ENCODE results near the gene ORM1. TPM values are rescaled to one million over a fixed set of nuclear protein-coding genes. Genes with fewer than 3 reads are reported as not detected.
A peak's percentile ranks its signal among the peaks of the same experiment; 100 is the strongest.

The ORM1 gene
- total and polyA plus RNA-seq, 2 of the 8 experiments (the other 6 are each of a cell fraction or from before 2014, with no cell fraction given), result 0.32 TPM; not detected in 1

GRCh38 chr9:114371343-114371944, 48.5 kb downstream of the ORM1 start:
- FAIRE-seq, result no peak
- no peak for DNase-seq (ENCODE audit: low read depth in 1 of 2, low spot score in 2 of 2)
- Histone ChIP-seq H3K27me3 (replicated peaks in 1 of 4; ENCODE audit: control insufficient read depth in 3 of 4, extremely low read depth in 1 of 4, insufficient read depth in 3 of 4, low read length in 3 of 4) (no peaks in the 10 kb centered on the region), H2BK5ac (ENCODE audit: low read depth, low read length) (peak overlapping the region; percentile 99; the same call in 1 of the 2 replicates), H3K4me3 (ENCODE audit: extremely low read depth in 1 of 4, insufficient read depth in 2 of 4, low read depth in 3 of 4, low read length in 4 of 4) (no peak overlapping the region), H2BK15ac (ENCODE audit: low read length) (peak overlapping the region; percentile 96), H3K56ac (replicated peaks; ENCODE audit: insufficient read length, low read depth, low read length) (no peak overlapping the region), H3K9ac (replicated peaks in 1 of 4; ENCODE audit: extremely low read depth in 1 of 4, low read depth in 3 of 4, low read length in 3 of 4) (no peak overlapping the region), H3K14ac (ENCODE audit: insufficient read length) (no peak overlapping the region), H3K27ac (ENCODE audit: low read depth, low read length) (no peak overlapping the region; the same call in 1 of the 2 replicates), H4K20me1 (replicated peaks in 1 of 2; ENCODE audit: control insufficient read depth in 1 of 2, insufficient read depth in 2 of 2, low read length in 2 of 2) (peaks cover 0 to 2% of the 10 kb centered on the region in 2 experiments), H4K91ac (replicated peaks; ENCODE audit: insufficient read length, low read length) (peak overlapping the region; percentile 87), H3K4me1 (replicated peaks in 1 of 4; ENCODE audit: control insufficient read depth in 3 of 4, insufficient read depth in 4 of 4, low read length in 3 of 4) (peaks cover 7 to 30% (median 22%) of the 10 kb centered on the region in 4 experiments), H3K4me2 (ENCODE audit: insufficient read depth in 1 of 2, low read depth in 2 of 2, low read length in 2 of 2) (peak overlapping the region in 1 of 2 experiments; percentile 47; a peak in 2 of 4 replicates), H3K4ac (replicated peaks; ENCODE audit: insufficient read length, low read depth, low read length) (peak overlapping the region; percentile 87), H3K18ac (ENCODE audit: extremely low read depth, low read length) (peak overlapping the region; percentile 97), H3K79me2 (ENCODE audit: control insufficient read depth in 1 of 2, insufficient read depth in 2 of 2, low read length in 2 of 2) (no peaks in the 10 kb centered on the region), H3K79me1 (ENCODE audit: low read depth, low read length) (no peaks in the 10 kb centered on the region), H2BK120ac (replicated peaks; ENCODE audit: low read depth, low read length) (peak overlapping the region; percentile 99), H3K23me2 (ENCODE audit: low read depth, low read length) (peaks cover 11% of the 10 kb centered on the region; the same call in 1 of the 2 replicates), H2AFZ (ENCODE audit: low read length) (no peak overlapping the region), H4K8ac (ENCODE audit: extremely low read depth, insufficient read depth, low read length) (no peak overlapping the region), H4K5ac (ENCODE audit: insufficient read length, low read depth, low read length) (peak overlapping the region; percentile 72), H2BK12ac (ENCODE audit: low read depth, low read length) (peak overlapping the region; percentile 97; the same call in 1 of the 2 replicates), H2AK5ac (ENCODE audit: low read depth, low read length) (peak overlapping the region; percentile 96; the same call in 1 of the 2 replicates), H3K36me3 (ENCODE audit: control insufficient read depth in 2 of 4, insufficient read depth in 4 of 4, low read length in 3 of 4) (peaks cover 0 to 26% (median 12%) of the 10 kb centered on the region in 4 experiments; a peak in 4 of 8 replicates), H2BK20ac (ENCODE audit: low read length) (peak overlapping the region; percentile 97), H3K23ac (ENCODE audit: insufficient read length) (no peak overlapping the region), H3K9me3 (ENCODE audit: insufficient read depth in 2 of 2, low read depth in 1 of 2, low read length in 1 of 2) (no peaks in the 10 kb centered on the region)
- ChIA-PET CTCF (ENCODE audit: partially characterized antibody) (interaction anchor here (0.6 to 1.3 kb wide), 2 partner anchors 19 to 34 kb away, joined by 3 to 4 read pairs; no protein-coding TSS in a partner anchor), POLR2A (ENCODE audit: partially characterized antibody) (interaction anchor here (1.0 to 5.9 kb wide), 4 partner anchors 11 to 26 kb away, joined by 3 to 67 read pairs (median 10); partner anchors contain the start of gene AKNA)
- WGBS, 2 experiments (ENCODE audit: extremely low coverage in 1 of 2, insufficient coverage in 1 of 2, insufficient read length in 1 of 2, insufficient replicate concordance in 2 of 2, low coverage in 1 of 2, low lambda C conversion rate in 2 of 2, missing lambda C conversion rate in 1 of 2), result 84% methylated on average over 7 of the region's 7 CpGs; no CpG with 5 or more reads in 1 of the 2 experiments
- no peak for TF ChIP-seq POLR2AphosphoS5 (IDR thresholded peaks at IDR 0.05; ENCODE audit: low read depth, low read length)
- TF ChIP-seq ASH2L (IDR thresholded peaks at IDR 0.05; ENCODE audit: low read length), result no peak
- no peak for TF ChIP-seq CBX8 (IDR thresholded peaks at IDR 0.05; ENCODE audit: borderline replicate concordance, low read depth, low read length)
- TF ChIP-seq RNF2 (IDR thresholded peaks at IDR 0.05; ENCODE audit: borderline replicate concordance, low read depth, low read length, missing control alignments, poor library complexity, severe bottlenecking), result no peak
- TF ChIP-seq TEAD4 (IDR thresholded peaks at IDR 0.05; ENCODE audit: low read depth, low read length), result no peak
- TF ChIP-seq KDM4A (IDR thresholded peaks at IDR 0.05; ENCODE audit: low read depth, low read length, severe bottlenecking), result no peak
- TF ChIP-seq NRF1 (IDR thresholded peaks at IDR 0.05; ENCODE audit: low read depth, low read length), result no peak
- TF ChIP-seq SIRT6 (IDR thresholded peaks at IDR 0.05; ENCODE audit: low read length), result no peak
- TF ChIP-seq SUZ12 (IDR thresholded peaks at IDR 0.05; ENCODE audit: low read length), result no peak
- TF ChIP-seq RXRA (IDR thresholded peaks at IDR 0.05; ENCODE audit: insufficient read depth, low read depth, low read length), result no peak
- no peak for TF ChIP-seq CHD1 (IDR thresholded peaks at IDR 0.05; ENCODE audit: low read depth, low read length)
- no peak for TF ChIP-seq BRCA1 (IDR thresholded peaks at IDR 0.05; ENCODE audit: low read depth, low read length)
- no peak for TF ChIP-seq JUN (IDR thresholded peaks at IDR 0.05; ENCODE audit: low read depth, low read length)

Data from H1 (cell line).